WTC11 (cell line): ENCODE measurements around the gene SERAC1. TPM values are rescaled to one million over a fixed set of nuclear protein-coding genes. Genes with fewer than 3 reads are reported as not detected.

Experiments used
- ATAC-seq: fragments of 200-7000 bp; cut with Tn5 transposase; 2 replicates; pipeline ENCODE4 v1.10.0; 2021; ENCODE audit warnings: mild to moderate bottlenecking, moderate library complexity
- CTCF ChIA-PET: fragments of 300-600 bp; sonication (Branson Sonifier 250); formaldehyde crosslinking; loops from one replicate; lab custom pipeline; 2021; ENCODE audit warnings: antibody characterized with exemption; lab: Charles Lee
- POLR2A ChIA-PET: fragments of 350-600 bp; sonication (Branson Sonifier 250); formaldehyde crosslinking; loops from one replicate; lab custom pipeline; 2021; ENCODE audit warnings: antibody characterized with exemption; lab: Charles Lee
- DNase-seq: peaks from one replicate; pipeline ENCODE4 v3.0.0; 2021; ENCODE audit warnings: low spot score
- H3K27ac Mint-ChIP-seq: 2 replicates; pipeline ENCODE4 v1.8.0; 2021; ENCODE audit warnings: mixed read lengths
- H3K27me3 Mint-ChIP-seq: 2 replicates; pipeline ENCODE4 v1.8.0; 2021; ENCODE audit warnings: low read depth, mild to moderate bottlenecking, moderate library complexity, mixed read lengths
- H3K36me3 Mint-ChIP-seq: 2 replicates; pipeline ENCODE4 v1.8.0; 2021; ENCODE audit warnings: mixed read lengths
- H3K4me1 Mint-ChIP-seq: 2 replicates; pipeline ENCODE4 v1.8.0; 2022; ENCODE audit warnings: mixed read lengths
- H3K4me3 Mint-ChIP-seq: 2 replicates; pipeline ENCODE4 v1.8.0; 2021; ENCODE audit warnings: mild to moderate bottlenecking, moderate library complexity, mixed read lengths
- H3K9me3 Mint-ChIP-seq: 2 replicates; pipeline ENCODE4 v1.8.0; 2021; ENCODE audit warnings: mixed read lengths
- ATF1 ChIP-seq: sonication (generic); formaldehyde crosslinking; IDR thresholded peaks from 2 replicates; pipeline ENCODE4 v1.8.1; 2023; ENCODE audit warnings: mild to moderate bottlenecking, moderate library complexity, missing genetic modification reagents
- EMX1 ChIP-seq: fragments of 250-450 bp; sonication (Bioruptor Pico); IDR thresholded peaks from 2 replicates; pipeline ENCODE4 v1.8.0; 2021; ENCODE audit warnings: mild to moderate bottlenecking
- ESRRA ChIP-seq: sonication (generic); formaldehyde crosslinking; IDR thresholded peaks from 2 replicates; pipeline ENCODE4 v1.8.1; 2022; ENCODE audit warnings: mild to moderate bottlenecking, missing genetic modification reagents, borderline replicate concordance
- FOXK1 ChIP-seq: sonication (generic); formaldehyde crosslinking; IDR thresholded peaks from 2 replicates; pipeline ENCODE4 v1.8.0; 2022; ENCODE audit warnings: mild to moderate bottlenecking, moderate library complexity, missing genetic modification reagents
- IRF2 ChIP-seq: sonication (generic); formaldehyde crosslinking; IDR thresholded peaks from 2 replicates; pipeline ENCODE4 v1.8.0; 2022; ENCODE audit warnings: low read depth, missing genetic modification reagents, borderline replicate concordance
- JUN ChIP-seq: sonication (generic); formaldehyde crosslinking; IDR thresholded peaks from 2 replicates; pipeline ENCODE4 v1.8.0; 2023; ENCODE audit warnings: mild to moderate bottlenecking, missing genetic modification reagents
- NR3C1 ChIP-seq: sonication (generic); formaldehyde crosslinking; conservative IDR thresholded peaks from 2 replicates; pipeline ENCODE4 v1.8.1; 2023; ENCODE audit warnings: low read depth, mild to moderate bottlenecking, missing genetic modification reagents
- RELA ChIP-seq: sonication (generic); formaldehyde crosslinking; IDR thresholded peaks from 2 replicates; pipeline ENCODE4 v1.8.1; 2022; ENCODE audit warnings: missing genetic modification reagents, mild to moderate bottlenecking, borderline replicate concordance
- TCF7 ChIP-seq: sonication (generic); formaldehyde crosslinking; IDR thresholded peaks from 2 replicates; pipeline ENCODE4 v1.8.0; 2022; ENCODE audit warnings: mild to moderate bottlenecking, low read depth, missing genetic modification reagents, moderate library complexity
- ZNF219 ChIP-seq: sonication (generic); formaldehyde crosslinking; IDR thresholded peaks from 2 replicates; pipeline ENCODE4 v1.8.0; 2023; ENCODE audit warnings: missing genetic modification reagents, mild to moderate bottlenecking, borderline replicate concordance
- ZNF232 ChIP-seq: sonication (generic); formaldehyde crosslinking; IDR thresholded peaks from 2 replicates; pipeline ENCODE4 v1.8.0; 2022; ENCODE audit warnings: mild to moderate bottlenecking, missing genetic modification reagents
- total RNA-seq: library from RNA; stranded (reverse); gene quantifications from 3 replicates; pipeline ENCODE4 v1.2.3, GENCODE V29; 2021
- TF ChIP-seq, protein P1 (sequence below): sonication (generic); formaldehyde crosslinking; IDR thresholded peaks from 2 replicates; pipeline ENCODE4 v1.8.0; 2023; ENCODE audit warnings: missing genetic modification reagents, mild to moderate bottlenecking, borderline replicate concordance
- TF ChIP-seq, protein P2 (sequence below): sonication (generic); formaldehyde crosslinking; IDR thresholded peaks from 2 replicates; pipeline ENCODE4 v1.8.0; 2022; ENCODE audit warnings: mild to moderate bottlenecking, missing genetic modification reagents
- TF ChIP-seq, protein P3 (sequence below): sonication (generic); formaldehyde crosslinking; IDR thresholded peaks from 2 replicates; pipeline ENCODE4 v1.8.1; 2023; ENCODE audit warnings: mild to moderate bottlenecking, missing genetic modification reagents, borderline replicate concordance
- TF ChIP-seq, protein P4 (sequence below): sonication (generic); formaldehyde crosslinking; IDR thresholded peaks from 2 replicates; pipeline ENCODE4 v1.8.1; 2022; ENCODE audit warnings: missing genetic modification reagents, borderline replicate concordance
- TF ChIP-seq, protein P5 (sequence below): sonication (generic); formaldehyde crosslinking; IDR thresholded peaks from 2 replicates; pipeline ENCODE4 v1.8.0; 2022; ENCODE audit warnings: missing genetic modification reagents

The SERAC1 gene
- total RNA-seq, 1 experiment from 2014 or later, result 14.1 TPM

DNA sequence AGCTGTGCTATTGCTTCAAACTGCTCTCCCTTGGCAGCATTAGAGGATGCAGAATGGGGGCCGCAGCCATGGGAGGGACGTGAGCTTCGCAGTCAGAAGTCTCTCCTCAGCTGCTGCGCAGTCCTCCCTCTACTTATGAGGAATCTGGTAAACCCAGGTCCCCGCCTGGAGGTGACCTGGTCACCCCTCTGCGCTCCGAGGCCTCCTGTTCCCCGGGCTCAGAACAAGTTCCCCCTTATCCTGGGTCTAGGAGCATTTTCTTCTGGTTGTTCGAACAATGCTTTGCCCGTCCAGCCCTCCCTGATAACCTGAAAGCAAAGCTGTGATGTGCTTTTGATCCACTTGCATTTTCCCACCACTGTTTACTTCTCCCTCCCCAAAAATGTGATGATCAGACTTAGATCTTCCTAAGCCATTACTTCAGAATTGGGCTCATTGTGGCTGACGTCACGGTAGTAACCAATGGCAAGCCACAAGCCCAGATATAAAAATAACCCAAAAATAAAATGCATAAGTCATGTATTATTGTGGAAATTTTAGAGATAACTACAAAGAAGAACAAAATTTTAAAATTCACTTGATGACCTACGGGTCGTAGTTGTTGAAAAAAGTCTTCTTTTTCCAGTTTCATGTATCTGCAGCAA lies 80.7 kb downstream of the SERAC1 start:
- Mint-ChIP-seq H3K27me3 (no peaks in the 10 kb centered on the region), H3K9me3 (no peaks in the 10 kb centered on the region), H3K4me1 (no peaks in the 10 kb centered on the region), H3K4me3 (no peak overlapping the region), H3K27ac (no peak overlapping the region)
- POLR2A ChIA-PET, result interaction anchor here (0.6 kb wide), 1 partner anchor 138 kb away, joined by 3 read pairs; no protein-coding TSS in a partner anchor
- DNase-seq (no peak), ATAC-seq (no peak)
- TF ChIP-seq ATF1 (CRISPR knock-in tag), result no peak
- TF ChIP-seq, protein P1, sequence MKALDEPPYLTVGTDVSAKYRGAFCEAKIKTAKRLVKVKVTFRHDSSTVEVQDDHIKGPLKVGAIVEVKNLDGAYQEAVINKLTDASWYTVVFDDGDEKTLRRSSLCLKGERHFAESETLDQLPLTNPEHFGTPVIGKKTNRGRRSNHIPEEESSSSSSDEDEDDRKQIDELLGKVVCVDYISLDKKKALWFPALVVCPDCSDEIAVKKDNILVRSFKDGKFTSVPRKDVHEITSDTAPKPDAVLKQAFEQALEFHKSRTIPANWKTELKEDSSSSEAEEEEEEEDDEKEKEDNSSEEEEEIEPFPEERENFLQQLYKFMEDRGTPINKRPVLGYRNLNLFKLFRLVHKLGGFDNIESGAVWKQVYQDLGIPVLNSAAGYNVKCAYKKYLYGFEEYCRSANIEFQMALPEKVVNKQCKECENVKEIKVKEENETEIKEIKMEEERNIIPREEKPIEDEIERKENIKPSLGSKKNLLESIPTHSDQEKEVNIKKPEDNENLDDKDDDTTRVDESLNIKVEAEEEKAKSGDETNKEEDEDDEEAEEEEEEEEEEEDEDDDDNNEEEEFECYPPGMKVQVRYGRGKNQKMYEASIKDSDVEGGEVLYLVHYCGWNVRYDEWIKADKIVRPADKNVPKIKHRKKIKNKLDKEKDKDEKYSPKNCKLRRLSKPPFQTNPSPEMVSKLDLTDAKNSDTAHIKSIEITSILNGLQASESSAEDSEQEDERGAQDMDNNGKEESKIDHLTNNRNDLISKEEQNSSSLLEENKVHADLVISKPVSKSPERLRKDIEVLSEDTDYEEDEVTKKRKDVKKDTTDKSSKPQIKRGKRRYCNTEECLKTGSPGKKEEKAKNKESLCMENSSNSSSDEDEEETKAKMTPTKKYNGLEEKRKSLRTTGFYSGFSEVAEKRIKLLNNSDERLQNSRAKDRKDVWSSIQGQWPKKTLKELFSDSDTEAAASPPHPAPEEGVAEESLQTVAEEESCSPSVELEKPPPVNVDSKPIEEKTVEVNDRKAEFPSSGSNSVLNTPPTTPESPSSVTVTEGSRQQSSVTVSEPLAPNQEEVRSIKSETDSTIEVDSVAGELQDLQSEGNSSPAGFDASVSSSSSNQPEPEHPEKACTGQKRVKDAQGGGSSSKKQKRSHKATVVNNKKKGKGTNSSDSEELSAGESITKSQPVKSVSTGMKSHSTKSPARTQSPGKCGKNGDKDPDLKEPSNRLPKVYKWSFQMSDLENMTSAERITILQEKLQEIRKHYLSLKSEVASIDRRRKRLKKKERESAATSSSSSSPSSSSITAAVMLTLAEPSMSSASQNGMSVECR (CRISPR knock-in tag), result no peak
- TF ChIP-seq, protein P2, sequence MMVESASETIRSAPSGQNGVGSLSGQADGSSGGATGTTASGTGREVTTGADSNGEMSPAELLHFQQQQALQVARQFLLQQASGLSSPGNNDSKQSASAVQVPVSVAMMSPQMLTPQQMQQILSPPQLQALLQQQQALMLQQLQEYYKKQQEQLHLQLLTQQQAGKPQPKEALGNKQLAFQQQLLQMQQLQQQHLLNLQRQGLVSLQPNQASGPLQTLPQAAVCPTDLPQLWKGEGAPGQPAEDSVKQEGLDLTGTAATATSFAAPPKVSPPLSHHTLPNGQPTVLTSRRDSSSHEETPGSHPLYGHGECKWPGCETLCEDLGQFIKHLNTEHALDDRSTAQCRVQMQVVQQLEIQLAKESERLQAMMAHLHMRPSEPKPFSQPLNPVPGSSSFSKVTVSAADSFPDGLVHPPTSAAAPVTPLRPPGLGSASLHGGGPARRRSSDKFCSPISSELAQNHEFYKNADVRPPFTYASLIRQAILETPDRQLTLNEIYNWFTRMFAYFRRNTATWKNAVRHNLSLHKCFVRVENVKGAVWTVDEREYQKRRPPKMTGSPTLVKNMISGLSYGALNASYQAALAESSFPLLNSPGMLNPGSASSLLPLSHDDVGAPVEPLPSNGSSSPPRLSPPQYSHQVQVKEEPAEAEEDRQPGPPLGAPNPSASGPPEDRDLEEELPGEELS (CRISPR knock-in tag), result no peak
- TF ChIP-seq, protein P3, sequence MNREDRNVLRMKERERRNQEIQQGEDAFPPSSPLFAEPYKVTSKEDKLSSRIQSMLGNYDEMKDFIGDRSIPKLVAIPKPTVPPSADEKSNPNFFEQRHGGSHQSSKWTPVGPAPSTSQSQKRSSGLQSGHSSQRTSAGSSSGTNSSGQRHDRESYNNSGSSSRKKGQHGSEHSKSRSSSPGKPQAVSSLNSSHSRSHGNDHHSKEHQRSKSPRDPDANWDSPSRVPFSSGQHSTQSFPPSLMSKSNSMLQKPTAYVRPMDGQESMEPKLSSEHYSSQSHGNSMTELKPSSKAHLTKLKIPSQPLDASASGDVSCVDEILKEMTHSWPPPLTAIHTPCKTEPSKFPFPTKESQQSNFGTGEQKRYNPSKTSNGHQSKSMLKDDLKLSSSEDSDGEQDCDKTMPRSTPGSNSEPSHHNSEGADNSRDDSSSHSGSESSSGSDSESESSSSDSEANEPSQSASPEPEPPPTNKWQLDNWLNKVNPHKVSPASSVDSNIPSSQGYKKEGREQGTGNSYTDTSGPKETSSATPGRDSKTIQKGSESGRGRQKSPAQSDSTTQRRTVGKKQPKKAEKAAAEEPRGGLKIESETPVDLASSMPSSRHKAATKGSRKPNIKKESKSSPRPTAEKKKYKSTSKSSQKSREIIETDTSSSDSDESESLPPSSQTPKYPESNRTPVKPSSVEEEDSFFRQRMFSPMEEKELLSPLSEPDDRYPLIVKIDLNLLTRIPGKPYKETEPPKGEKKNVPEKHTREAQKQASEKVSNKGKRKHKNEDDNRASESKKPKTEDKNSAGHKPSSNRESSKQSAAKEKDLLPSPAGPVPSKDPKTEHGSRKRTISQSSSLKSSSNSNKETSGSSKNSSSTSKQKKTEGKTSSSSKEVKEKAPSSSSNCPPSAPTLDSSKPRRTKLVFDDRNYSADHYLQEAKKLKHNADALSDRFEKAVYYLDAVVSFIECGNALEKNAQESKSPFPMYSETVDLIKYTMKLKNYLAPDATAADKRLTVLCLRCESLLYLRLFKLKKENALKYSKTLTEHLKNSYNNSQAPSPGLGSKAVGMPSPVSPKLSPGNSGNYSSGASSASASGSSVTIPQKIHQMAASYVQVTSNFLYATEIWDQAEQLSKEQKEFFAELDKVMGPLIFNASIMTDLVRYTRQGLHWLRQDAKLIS (CRISPR knock-in tag), result no peak
- TF ChIP-seq, protein P4, sequence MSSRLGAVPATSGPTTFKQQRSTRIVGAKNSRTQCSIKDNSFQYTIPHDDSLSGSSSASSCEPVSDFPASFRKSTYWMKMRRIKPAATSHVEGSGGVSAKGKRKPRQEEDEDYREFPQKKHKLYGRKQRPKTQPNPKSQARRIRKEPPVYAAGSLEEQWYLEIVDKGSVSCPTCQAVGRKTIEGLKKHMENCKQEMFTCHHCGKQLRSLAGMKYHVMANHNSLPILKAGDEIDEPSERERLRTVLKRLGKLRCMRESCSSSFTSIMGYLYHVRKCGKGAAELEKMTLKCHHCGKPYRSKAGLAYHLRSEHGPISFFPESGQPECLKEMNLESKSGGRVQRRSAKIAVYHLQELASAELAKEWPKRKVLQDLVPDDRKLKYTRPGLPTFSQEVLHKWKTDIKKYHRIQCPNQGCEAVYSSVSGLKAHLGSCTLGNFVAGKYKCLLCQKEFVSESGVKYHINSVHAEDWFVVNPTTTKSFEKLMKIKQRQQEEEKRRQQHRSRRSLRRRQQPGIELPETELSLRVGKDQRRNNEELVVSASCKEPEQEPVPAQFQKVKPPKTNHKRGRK (CRISPR knock-in tag), result no peak
- TF ChIP-seq EMX1 (CRISPR knock-in tag), result no peak
- TF ChIP-seq IRF2 (CRISPR knock-in tag), result no peak
- no peak for TF ChIP-seq JUN (CRISPR knock-in tag)
- no peak for TF ChIP-seq ESRRA (CRISPR knock-in tag)
- TF ChIP-seq NR3C1 (CRISPR knock-in tag), result no peak
- no peak for TF ChIP-seq ZNF219 (CRISPR knock-in tag)
- no peak for TF ChIP-seq ZNF232 (CRISPR knock-in tag)
- TF ChIP-seq FOXK1 (CRISPR knock-in tag), result no peak
- TF ChIP-seq TCF7 (CRISPR knock-in tag), result no peak
- no peak for TF ChIP-seq RELA
- TF ChIP-seq, protein P5, sequence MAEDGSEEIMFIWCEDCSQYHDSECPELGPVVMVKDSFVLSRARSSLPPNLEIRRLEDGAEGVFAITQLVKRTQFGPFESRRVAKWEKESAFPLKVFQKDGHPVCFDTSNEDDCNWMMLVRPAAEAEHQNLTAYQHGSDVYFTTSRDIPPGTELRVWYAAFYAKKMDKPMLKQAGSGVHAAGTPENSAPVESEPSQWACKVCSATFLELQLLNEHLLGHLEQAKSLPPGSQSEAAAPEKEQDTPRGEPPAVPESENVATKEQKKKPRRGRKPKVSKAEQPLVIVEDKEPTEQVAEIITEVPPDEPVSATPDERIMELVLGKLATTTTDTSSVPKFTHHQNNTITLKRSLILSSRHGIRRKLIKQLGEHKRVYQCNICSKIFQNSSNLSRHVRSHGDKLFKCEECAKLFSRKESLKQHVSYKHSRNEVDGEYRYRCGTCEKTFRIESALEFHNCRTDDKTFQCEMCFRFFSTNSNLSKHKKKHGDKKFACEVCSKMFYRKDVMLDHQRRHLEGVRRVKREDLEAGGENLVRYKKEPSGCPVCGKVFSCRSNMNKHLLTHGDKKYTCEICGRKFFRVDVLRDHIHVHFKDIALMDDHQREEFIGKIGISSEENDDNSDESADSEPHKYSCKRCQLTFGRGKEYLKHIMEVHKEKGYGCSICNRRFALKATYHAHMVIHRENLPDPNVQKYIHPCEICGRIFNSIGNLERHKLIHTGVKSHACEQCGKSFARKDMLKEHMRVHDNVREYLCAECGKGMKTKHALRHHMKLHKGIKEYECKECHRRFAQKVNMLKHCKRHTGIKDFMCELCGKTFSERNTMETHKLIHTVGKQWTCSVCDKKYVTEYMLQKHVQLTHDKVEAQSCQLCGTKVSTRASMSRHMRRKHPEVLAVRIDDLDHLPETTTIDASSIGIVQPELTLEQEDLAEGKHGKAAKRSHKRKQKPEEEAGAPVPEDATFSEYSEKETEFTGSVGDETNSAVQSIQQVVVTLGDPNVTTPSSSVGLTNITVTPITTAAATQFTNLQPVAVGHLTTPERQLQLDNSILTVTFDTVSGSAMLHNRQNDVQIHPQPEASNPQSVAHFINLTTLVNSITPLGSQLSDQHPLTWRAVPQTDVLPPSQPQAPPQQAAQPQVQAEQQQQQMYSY (CRISPR knock-in tag), result no peak
- TF ChIP-seq, all 79 proteins: peak for 0
- CTCF ChIA-PET, result interaction anchor here (0.6 to 2.4 kb wide), 5 partner anchors 15 to 280 kb away, joined by 3 to 8 read pairs (median 3); no protein-coding TSS in a partner anchor
- H3K36me3 Mint-ChIP-seq, result peaks cover 27% of the 10 kb centered on the region
